ENCODE results near the gene MAGI3.
"Not testable (repeated sequence)": the region's sequence is repeated elsewhere in the genome, so short reads cannot be mapped to it uniquely, and the experiment has no call there.

MAGI3 gene

DNA sequence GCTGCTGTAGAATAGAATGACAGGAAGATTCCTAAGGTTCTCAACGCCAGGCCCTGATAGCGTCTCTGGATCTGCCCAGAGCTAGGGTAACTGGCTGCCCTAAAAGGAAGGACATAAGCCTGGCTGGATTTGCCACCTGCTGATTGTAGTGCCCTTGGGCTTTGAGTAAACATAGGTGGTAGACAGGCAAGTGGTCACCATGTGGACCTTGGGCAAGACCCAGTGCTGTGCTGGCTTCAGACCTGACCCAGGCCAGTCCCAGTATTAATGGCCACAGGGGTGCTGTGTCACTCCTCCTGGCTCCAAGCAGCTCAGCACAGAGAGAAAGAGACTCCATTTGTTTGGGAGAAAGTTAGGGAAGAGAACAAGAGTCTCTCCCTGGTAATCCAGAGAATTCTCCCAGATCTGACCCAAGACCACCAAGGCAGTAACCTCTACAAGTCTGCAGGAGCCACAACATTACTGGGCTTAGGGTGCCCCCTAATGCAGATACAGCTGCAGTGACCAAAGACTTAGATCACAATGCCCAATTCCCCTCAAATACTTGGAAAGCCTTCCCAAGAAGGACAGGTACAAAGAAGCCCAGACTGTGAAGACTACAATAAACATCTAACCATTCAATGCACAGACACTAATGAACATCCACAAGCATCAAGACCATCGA is 324.4 kb downstream of the MAGI3 start:
- no peak for FAIRE-seq

DNA sequence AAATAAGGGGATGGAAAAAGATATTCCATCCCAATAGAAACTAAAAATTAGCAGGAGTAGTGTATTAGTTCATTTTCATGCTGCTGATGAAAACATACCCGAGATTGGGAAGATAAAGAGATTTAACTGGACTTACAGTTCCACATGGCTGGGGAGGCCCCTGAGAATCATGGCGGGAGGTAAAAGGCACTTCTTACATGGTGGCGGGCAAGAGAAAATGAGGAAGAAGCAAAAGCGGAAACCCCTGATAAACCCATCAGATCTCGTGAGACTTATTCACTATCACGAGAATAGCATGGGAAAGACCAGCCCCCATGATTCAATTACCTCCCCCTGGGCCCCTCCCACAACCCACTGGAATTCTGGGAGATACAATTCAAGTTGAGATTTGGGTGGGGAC is 327.2 kb downstream of the MAGI3 start:
- not testable (repeated sequence) for FAIRE-seq

DNA sequence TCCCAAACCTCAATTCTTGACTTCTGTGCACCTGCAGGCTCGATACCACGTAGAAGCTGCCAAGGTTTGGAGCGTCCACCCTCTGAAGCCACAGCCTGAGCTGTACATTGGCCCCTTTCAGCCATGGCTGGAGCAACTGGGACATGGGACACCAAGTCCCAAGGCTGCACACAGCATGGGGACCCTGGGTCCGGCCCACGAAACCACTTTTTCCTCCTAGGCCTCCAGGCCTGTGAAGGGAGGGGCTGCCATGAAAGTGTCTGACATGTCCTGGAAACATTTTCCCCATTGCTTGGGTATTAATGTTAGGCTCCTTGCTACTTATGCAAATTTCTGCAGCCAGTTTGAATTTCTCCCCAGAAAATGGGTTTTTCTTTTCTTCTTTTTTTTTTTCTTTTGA is 328.3 kb downstream of the MAGI3 start:
- not testable (repeated sequence) for FAIRE-seq

DNA sequence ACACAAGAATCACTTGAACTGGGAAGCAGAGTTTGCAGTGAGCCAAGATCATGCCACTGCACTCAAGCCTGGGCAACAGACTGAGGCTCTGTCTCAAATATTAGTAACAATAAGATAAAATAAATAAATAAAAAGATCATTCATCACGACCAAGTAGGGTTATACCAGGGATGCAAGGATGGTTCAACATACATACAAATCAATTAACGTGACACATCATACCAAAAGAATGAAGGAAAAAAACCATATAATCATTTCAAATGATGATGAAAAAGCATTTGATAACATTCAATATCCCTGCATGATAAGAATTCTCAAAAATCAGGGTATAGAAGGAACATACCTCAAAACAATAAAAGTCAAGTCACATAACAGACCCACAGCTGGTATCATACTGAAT is 330.7 kb downstream of the MAGI3 start:
- FAIRE-seq = no peak

DNA sequence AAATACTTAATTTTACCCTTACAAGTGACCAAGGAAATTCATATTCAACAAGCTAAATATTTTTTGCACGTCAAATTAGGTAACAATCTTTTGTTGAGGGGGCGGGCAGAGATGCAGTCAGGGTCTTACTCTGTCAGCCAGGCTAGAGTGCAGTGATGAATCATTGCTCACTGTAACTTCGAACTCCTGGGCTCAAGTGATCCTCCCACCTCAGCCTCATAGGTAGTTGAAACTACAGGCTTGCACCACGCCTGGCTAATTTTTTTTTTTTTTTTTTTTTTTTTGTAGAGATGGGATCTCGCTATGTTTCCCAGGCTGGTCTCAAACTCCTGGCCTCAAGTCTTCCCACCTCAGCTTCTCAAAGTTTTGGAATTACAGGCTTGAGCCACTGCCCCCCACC is 342.5 kb downstream of the MAGI3 start:
- FAIRE-seq = no peak

DNA sequence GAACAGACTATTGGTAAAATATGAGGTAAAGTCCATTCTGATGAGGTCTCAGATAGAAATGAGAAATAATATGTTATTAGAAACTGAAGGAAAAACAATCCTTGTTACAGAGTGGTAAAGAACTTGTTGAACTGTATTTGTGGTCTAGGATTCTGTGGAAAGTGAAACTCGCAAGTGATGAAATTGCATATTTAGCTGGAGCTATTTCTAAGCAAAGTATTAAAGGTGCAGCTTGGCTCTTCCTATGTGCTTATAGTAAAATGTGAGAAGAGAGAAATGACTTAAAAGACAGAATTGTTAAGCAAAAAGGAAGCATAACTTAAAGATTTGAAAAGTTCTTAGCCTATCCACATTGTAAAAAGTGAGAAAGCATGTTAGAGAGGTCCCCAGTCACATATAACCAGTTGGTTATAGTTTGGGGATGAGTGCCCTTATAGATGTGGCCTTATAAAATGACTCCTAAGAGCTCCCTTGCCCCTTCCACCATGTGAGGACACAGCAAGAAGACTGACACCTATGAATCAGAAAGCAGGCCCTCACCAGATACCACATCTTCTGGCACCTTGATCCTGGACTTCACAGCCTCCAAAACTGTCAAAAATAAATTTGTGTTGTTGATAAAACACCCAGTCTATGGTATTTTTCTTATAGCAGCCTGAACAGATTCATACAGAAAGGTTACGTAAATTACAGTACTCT is 344.2 kb downstream of the MAGI3 start:
- no peak for FAIRE-seq
